ENCODE measurements around the gene RAB3IP.

DNA sequence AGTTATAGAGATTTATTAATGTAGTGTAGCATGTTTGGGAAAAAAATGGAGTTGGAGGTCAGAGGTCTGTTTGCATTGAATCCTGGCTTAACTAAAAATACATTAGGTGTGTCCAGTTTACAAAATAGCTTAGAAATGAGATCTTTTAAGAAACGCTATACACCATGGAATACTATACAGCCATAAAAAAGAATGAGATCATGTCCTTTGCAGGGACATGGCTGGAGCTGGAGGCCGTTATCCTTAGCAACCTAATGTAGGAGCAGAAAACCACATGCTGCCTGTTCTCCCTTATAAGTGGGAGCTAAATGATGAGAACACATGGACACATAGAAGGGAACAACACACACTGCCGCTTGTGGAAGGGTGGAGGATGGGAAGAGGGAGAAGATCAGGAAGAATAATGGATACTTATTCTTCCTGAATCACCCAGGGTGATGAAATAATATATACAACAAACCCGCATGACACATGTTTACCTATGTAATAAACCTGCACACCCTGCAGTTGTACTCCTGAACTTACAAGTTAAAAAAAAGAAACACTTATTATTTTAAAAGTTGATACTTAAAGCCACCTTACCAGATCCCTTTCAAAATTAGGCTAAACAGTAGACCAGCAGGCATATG lies 72.3 kb downstream of the RAB3IP start:
- TF ChIP-seq, protein P1, sequence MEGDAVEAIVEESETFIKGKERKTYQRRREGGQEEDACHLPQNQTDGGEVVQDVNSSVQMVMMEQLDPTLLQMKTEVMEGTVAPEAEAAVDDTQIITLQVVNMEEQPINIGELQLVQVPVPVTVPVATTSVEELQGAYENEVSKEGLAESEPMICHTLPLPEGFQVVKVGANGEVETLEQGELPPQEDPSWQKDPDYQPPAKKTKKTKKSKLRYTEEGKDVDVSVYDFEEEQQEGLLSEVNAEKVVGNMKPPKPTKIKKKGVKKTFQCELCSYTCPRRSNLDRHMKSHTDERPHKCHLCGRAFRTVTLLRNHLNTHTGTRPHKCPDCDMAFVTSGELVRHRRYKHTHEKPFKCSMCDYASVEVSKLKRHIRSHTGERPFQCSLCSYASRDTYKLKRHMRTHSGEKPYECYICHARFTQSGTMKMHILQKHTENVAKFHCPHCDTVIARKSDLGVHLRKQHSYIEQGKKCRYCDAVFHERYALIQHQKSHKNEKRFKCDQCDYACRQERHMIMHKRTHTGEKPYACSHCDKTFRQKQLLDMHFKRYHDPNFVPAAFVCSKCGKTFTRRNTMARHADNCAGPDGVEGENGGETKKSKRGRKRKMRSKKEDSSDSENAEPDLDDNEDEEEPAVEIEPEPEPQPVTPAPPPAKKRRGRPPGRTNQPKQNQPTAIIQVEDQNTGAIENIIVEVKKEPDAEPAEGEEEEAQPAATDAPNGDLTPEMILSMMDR (IDR thresholded peaks at IDR 0.05): no peak
- TF ChIP-seq EZH2phosphoT487 (IDR thresholded peaks at IDR 0.05): no peak
- TF ChIP-seq EZH2 (IDR thresholded peaks at IDR 0.05): no peak

All from neural progenitor cell (in vitro differentiated cells).